ENCODE results near the gene NUDT16L1.
A peak's percentile ranks its signal among the peaks of the same experiment; 100 is the strongest.

Gene NUDT16L1

DNA sequence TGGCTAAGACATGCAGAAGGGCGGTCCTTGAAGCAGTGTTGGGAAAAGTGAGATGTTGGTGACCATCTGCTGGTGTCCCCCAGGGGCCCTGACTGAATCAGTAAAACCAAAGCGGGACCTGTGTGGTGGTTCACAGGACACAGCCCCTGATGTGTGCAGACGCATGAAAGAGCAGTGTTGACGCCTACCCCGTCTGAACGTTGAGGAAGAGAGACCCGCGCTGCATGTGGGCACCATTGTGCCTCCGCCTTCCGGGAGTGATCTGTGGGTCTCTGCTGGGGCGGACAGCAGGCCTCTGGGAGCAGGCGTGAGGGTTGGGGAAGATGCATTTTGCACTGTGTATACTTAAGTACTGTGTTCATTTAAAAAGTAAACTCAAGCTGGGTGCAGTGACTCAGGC, 37.1 kb upstream of the NUDT16L1 start:
- Histone ChIP-seq H3K9me3 (ENCODE audit: control insufficient read depth, low read length) (no peaks in the 10 kb centered on the region), H3K9ac (ENCODE audit: low read length) (no peak overlapping the region), H3K27me3 (ENCODE audit: control insufficient read depth, insufficient read depth, low read length) (no peaks in the 10 kb centered on the region), H3K4me1 (ENCODE audit: control insufficient read depth, insufficient read depth, low read length) (peaks cover 55% of the 10 kb centered on the region), H3K4me3 (ENCODE audit: low read length) (no peak overlapping the region), H3K36me3 (ENCODE audit: control insufficient read depth, insufficient read depth, low read length) (no peaks in the 10 kb centered on the region)

DNA sequence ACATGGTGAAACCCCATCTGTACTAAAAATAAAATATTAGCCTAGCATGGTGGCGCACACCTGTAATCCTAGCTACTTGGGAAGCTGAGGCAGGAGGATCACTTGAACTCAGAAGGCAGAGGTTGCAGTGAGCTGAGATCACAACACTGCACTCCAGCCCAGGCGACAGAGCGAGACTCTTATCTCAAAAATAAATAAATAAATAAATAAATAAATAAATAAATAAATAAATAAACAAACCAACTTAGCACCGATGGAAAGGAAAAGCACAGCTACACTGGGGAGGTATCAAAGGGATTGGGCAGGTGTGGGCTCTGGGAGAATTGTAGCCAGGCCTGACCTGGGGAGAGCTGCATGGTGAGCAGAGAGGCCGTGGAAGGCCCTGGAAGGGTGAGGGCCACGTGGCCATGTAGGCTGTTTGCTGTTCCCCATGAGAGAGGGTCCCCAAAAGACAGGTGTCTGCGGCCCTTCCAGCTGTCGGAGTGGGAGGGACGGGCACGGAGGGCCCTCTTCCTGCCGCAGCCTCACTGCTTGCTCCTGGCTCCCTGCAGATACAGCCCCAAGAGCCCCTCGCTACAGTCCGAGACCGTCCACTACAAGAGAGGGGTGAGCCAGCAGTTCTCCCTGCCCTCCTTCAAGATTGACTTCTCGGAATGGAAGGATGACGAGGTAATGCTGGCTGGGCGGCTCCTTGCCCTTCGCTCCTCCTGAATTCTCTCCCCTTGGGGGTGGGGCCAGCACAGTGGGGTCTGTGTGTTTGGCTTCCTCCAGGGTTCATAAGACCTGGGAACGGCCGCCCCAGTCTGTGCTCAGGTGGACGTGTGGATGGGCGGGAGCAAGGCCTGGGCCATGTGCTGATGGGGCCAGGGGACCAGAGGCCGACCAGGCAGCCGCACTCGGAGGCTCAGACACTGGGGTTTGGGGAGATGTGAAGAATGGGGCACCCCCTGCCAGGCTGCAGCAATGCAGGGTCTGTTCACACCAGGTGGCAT, 36.4 kb upstream of the NUDT16L1 start:
- H3K9ac ChIP-seq (ENCODE audit: low read length) = no peak overlapping the region
- no peaks in the 10 kb centered on the region for H3K9me3 ChIP-seq (ENCODE audit: control insufficient read depth, low read length)
- no peaks in the 10 kb centered on the region for H3K27me3 ChIP-seq (ENCODE audit: control insufficient read depth, insufficient read depth, low read length)
- H3K4me3 ChIP-seq (ENCODE audit: low read length) = no peak overlapping the region
- peaks cover 60% of the 10 kb centered on the region for H3K4me1 ChIP-seq (ENCODE audit: control insufficient read depth, insufficient read depth, low read length)
- no peaks in the 10 kb centered on the region for H3K36me3 ChIP-seq (ENCODE audit: control insufficient read depth, insufficient read depth, low read length)

DNA sequence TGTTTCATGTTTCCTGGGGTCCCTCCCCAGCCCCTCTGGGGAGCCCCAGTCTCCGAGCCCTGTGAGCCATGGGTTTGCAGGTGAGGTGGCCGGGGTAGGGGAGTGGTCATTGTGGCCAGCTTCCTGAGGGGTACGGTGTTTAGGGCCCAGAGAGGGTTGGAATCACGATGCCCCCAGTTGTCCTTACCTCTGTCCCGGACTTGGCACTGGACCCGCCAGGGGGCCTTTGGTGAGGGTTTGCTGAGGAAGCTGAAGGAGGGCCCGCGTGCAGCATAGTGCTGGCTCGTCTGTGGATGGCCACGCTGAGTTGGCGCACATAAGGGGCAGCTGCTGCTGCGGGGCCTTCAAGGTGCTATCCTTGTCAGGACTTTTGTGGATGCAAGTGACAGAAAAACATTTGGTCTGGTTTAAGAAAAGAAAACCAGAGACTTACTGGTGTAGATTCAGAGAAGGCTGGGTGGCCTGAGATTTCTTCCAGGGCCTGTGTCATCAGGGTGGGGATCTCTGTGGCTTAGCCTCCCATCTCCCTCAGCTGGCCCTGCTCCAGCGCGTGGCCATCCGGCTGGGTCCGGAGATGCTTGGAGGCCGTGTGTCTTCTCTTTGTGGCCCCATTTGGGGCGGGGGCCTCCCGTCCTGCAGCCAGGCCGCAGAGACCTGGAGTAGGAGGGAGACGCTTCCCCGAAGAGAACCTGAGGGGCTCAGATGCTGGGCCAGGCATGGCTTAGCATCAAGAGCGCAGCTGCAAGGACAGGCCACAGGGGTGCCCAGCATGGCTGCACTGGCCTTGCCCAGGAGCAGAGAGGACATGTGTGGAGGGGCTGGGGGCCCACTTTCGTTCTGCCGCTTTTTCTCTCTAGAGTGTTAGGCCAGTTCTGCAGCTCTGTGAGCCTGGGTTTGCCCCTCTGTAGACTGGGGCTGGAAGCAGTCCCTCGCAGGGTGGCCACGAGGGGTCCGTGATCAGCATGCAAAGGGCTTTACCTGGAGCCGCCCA, 33.7 kb upstream of the NUDT16L1 start:
- Histone ChIP-seq H3K27me3 (ENCODE audit: control insufficient read depth, insufficient read depth, low read length) (no peaks in the 10 kb centered on the region), H3K4me1 (ENCODE audit: control insufficient read depth, insufficient read depth, low read length) (peaks cover 55% of the 10 kb centered on the region), H3K9ac (ENCODE audit: low read length) (no peak overlapping the region), H3K36me3 (ENCODE audit: control insufficient read depth, insufficient read depth, low read length) (no peaks in the 10 kb centered on the region), H3K9me3 (ENCODE audit: control insufficient read depth, low read length) (no peaks in the 10 kb centered on the region), H3K4me3 (ENCODE audit: low read length) (no peak overlapping the region)

DNA sequence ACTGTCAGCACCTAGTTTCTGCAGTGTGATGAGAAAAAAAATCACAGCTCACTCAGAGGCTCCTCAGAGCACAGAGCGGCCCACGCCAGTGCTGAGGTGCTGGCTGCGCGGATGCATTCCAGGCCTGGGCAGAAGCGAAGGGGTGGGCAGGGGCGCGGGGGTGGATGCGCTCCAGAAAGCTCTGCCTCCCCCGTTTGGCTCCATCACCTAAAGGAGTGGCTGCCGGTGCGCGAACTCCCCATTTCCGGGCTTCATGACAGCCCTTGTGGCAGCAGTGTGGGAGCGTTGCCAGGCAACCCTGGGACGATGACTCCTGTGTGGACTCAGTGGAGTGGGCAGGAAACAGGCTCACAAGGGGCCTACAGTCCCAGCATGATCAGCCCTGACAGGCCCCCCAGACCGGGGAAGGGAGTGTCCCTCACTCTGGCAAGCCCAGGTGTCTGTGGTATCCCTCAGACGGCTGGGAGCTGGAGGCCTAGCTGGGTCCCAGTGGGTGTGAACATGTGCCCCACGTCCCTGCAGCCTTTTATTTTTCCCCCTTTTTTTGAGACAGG, 32.8 kb upstream of the NUDT16L1 start:
- no peaks in the 10 kb centered on the region for H3K9me3 ChIP-seq (ENCODE audit: control insufficient read depth, low read length)
- H3K36me3 ChIP-seq (ENCODE audit: control insufficient read depth, insufficient read depth, low read length) = no peaks in the 10 kb centered on the region
- H3K4me1 ChIP-seq (ENCODE audit: control insufficient read depth, insufficient read depth, low read length) = peaks cover 55% of the 10 kb centered on the region
- no peak overlapping the region for H3K4me3 ChIP-seq (ENCODE audit: low read length)
- H3K27me3 ChIP-seq (ENCODE audit: control insufficient read depth, insufficient read depth, low read length) = no peaks in the 10 kb centered on the region
- no peak overlapping the region for H3K9ac ChIP-seq (ENCODE audit: low read length)

DNA sequence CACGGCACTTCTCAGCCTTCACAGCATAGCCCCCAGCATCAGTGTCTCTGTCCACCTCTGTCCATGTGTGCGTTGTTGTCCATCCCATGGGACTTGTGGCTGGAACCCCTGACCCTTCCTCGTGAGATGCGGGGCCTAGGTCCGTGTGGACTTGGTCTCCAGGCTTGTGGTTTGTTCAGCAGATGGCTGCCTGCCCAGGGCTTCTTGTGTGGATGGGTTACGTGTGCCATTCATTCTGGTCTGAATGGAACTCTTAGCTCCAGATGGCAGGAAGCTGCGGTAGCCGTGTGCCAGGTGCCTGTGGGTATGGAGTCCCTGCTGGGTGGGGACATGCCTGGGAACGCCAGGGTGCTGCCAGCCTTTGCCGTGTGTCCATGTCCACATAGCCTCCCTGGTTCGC, 31.7 kb upstream of the NUDT16L1 start:
- Histone ChIP-seq H3K4me1 (ENCODE audit: control insufficient read depth, insufficient read depth, low read length) (peaks cover 52% of the 10 kb centered on the region), H3K9ac (ENCODE audit: low read length) (peak overlapping the region; percentile 23), H3K9me3 (ENCODE audit: control insufficient read depth, low read length) (no peaks in the 10 kb centered on the region), H3K4me3 (ENCODE audit: low read length) (no peak overlapping the region), H3K36me3 (ENCODE audit: control insufficient read depth, insufficient read depth, low read length) (peaks cover 4% of the 10 kb centered on the region), H3K27me3 (ENCODE audit: control insufficient read depth, insufficient read depth, low read length) (no peaks in the 10 kb centered on the region)

DNA sequence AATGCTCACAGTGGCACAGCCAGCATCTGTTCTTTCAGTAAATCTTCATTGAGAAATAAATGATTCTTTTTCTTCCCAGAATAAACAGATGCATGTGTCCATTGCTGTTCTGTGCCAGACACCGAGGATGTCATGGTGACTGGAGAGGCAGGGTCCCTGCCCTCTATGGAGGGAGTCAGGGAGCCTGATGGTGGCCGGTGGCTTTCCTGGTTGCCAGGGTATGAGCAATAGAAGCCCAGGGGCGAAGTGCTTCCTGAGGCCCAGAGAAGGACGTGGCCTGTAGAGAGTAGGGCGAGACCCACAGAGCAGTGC, 29.9 kb upstream of the NUDT16L1 start:
- Histone ChIP-seq H3K9me3 (ENCODE audit: control insufficient read depth, low read length) (no peaks in the 10 kb centered on the region), H3K27me3 (ENCODE audit: control insufficient read depth, insufficient read depth, low read length) (no peaks in the 10 kb centered on the region), H3K4me3 (ENCODE audit: low read length) (no peak overlapping the region), H3K36me3 (ENCODE audit: control insufficient read depth, insufficient read depth, low read length) (peaks cover 21% of the 10 kb centered on the region), H3K4me1 (ENCODE audit: control insufficient read depth, insufficient read depth, low read length) (peaks cover 52% of the 10 kb centered on the region), H3K9ac (ENCODE audit: low read length) (no peak overlapping the region)

DNA sequence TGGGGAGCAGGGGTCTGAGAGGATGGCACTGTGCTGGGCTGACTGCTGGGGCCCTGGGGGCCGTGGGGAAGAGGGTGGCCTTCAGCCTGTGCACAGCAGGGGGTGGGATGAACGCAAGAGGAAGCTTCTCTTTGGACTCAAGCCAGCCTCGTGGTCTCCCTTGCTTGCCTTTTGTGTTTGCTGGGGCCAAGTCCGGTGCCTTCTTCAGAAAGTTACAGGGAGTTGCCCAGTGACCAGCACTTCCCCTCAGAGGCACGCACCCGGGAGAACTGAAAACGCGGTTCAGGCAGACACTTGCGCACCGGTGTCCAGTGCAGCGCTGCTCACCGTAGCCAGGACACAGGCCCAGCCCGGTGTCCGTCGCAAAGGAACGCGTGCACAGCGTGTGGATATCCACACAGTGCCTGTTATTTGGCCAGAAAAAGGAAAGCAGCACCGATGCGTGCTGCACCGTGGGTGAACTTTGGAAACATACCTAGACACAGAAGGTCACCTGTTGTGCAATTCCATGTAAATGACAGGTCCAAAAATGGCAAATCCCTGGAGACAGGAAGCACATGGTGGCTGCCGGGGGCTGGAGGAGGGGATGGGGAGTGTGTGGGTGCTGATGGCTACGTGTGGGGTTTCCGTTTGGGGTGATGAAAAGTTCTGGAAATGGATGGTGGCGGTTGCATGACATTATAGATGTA, 29.4 kb upstream of the NUDT16L1 start:
- peak overlapping the region; percentile 48 for H3K9ac ChIP-seq (ENCODE audit: low read length)

DNA sequence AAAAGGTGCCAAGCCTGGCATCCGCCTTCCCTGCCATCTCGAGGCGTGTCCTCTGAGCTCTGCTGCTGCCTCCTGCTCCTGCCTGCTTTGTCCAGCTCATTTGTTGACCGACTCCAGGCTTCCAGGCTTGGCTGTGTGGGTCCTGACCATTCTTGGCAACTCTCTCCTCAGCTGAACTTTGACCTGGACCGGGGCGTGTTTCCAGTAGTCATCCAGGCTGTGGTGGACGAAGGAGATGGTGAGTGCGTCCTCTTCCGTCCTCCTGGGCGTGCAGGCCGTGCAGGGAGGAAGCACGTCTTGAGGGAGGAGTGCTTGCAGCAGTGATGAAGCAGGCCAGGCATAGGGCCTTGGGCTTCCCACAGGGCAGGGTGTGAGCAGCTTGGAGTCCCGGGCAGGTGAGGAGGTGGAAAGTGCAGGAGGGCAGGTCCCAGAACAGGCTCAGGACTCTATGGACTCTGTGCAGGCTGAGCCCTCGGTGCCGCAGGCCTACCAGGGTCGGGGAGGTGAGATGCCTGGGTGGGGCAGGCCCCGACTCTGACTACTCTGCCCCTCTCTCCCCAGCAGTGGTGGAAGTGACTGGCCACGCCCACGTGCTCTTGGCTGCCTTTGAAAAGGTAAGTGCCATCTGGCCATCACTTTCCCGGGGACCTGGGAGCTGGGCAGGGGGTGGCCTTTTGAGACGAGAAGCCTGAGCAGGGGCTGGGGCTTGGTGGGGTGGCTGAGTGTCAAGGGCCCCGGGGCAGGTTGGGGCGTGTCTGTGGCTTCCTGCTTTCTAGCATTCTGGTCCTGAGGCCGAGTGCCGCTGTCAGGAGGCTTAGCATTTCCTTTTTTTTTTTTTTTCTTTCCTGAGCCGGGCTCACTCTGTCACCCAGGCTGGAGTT, 28.6 kb upstream of the NUDT16L1 start:
- H3K9me3 ChIP-seq (ENCODE audit: control insufficient read depth, low read length) = no peaks in the 10 kb centered on the region
- H3K36me3 ChIP-seq (ENCODE audit: control insufficient read depth, insufficient read depth, low read length) = peaks cover 23% of the 10 kb centered on the region
- no peaks in the 10 kb centered on the region for H3K27me3 ChIP-seq (ENCODE audit: control insufficient read depth, insufficient read depth, low read length)
- no peak overlapping the region for H3K4me3 ChIP-seq (ENCODE audit: low read length)
- H3K9ac ChIP-seq (ENCODE audit: low read length) = peak overlapping the region; percentile 48
- peaks cover 48% of the 10 kb centered on the region for H3K4me1 ChIP-seq (ENCODE audit: control insufficient read depth, insufficient read depth, low read length)

More for the DNA sequence above, 29.4 kb upstream of the NUDT16L1 start:
- Histone ChIP-seq H3K9me3 (ENCODE audit: control insufficient read depth, low read length) (no peaks in the 10 kb centered on the region), H3K27me3 (ENCODE audit: control insufficient read depth, insufficient read depth, low read length) (no peaks in the 10 kb centered on the region), H3K4me1 (ENCODE audit: control insufficient read depth, insufficient read depth, low read length) (peaks cover 52% of the 10 kb centered on the region), H3K36me3 (ENCODE audit: control insufficient read depth, insufficient read depth, low read length) (peaks cover 23% of the 10 kb centered on the region), H3K4me3 (ENCODE audit: low read length) (no peak overlapping the region)

DNA sequence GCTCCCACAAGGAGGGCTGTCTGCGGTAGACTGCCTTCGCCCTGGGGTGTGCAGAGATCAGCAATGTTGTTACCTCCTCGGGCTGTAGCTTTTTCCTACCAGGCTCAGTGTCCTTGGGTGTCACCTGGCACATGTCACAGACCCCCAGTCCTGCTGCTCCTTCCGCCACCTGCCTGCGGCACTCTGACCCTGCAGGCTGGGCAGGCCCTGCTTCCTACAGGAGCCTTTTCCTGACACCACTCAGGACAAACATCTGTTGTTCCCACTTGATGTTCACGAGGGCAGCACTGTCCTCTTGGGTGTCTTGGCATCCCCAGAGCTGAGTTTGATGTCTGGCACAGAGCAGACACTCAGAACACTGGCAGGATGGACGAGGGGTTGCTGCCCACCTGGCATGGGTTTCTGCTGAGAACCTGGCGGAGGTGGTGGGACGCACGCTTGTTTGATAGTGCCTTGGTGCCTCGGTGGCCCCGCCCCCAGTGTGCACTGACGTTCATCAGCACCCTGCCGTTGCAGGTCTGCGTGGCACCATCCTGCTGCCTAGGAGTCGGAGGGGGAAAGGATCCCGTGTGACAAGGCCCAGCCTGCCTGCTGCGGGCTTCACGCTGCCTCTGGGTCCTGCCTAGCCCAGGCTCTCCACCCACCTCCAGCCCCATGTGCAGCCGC, 26.7 kb upstream of the NUDT16L1 start:
- Histone ChIP-seq H3K36me3 (ENCODE audit: control insufficient read depth, insufficient read depth, low read length) (peaks cover 33% of the 10 kb centered on the region), H3K27me3 (ENCODE audit: control insufficient read depth, insufficient read depth, low read length) (no peaks in the 10 kb centered on the region), H3K4me1 (ENCODE audit: control insufficient read depth, insufficient read depth, low read length) (peaks cover 31% of the 10 kb centered on the region), H3K4me3 (ENCODE audit: low read length) (no peak overlapping the region), H3K9ac (ENCODE audit: low read length) (no peak overlapping the region), H3K9me3 (ENCODE audit: control insufficient read depth, low read length) (no peaks in the 10 kb centered on the region)

DNA sequence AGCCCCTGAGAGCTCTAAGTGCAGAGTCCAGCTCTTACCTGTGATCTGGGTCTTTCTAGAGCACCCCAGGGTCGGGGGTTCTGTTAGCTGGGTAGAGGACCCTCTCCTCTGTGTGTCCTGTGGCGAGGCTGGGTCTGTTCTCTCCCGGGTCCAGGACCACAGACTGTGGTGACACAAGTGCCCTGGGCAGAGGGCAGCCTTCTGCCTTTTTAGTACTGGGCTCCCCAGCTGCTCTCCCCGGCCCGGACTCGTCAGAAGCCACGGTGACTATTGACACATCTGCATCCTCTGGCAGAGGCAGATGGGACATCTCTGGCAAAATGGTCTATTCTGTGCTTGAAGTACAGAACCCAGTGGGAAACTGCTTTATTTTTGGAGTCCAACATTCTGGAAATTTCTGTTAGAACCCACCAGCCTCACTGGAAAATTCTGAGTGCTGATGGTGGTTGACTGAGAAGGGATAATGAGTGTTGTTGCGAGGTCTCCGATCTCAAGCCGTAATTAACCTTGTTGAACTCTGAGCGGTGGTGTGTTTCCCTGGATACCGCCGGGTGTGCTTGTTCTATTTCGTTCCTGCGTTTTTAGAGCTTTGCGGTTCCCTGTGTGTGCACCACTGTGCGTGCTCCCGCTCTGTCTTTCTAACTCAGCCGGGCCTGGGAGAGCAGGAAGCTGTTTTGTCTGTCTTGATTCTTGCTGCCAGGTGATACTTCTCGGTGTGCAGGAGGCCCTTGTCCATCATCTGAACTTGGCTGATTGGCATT, 26.0 kb upstream of the NUDT16L1 start:
- no peaks in the 10 kb centered on the region for H3K27me3 ChIP-seq (ENCODE audit: control insufficient read depth, insufficient read depth, low read length)
- no peak overlapping the region for H3K4me3 ChIP-seq (ENCODE audit: low read length)
- H3K9ac ChIP-seq (ENCODE audit: low read length) = no peak overlapping the region
- H3K4me1 ChIP-seq (ENCODE audit: control insufficient read depth, insufficient read depth, low read length) = peaks cover 26% of the 10 kb centered on the region
- H3K9me3 ChIP-seq (ENCODE audit: control insufficient read depth, low read length) = no peaks in the 10 kb centered on the region
- H3K36me3 ChIP-seq (ENCODE audit: control insufficient read depth, insufficient read depth, low read length) = peaks cover 33% of the 10 kb centered on the region

Measured in mucosa of stomach (tissue), 1 donor.